ENCODE measurements around the gene SLC16A3.

The SLC16A3 gene

DNA sequence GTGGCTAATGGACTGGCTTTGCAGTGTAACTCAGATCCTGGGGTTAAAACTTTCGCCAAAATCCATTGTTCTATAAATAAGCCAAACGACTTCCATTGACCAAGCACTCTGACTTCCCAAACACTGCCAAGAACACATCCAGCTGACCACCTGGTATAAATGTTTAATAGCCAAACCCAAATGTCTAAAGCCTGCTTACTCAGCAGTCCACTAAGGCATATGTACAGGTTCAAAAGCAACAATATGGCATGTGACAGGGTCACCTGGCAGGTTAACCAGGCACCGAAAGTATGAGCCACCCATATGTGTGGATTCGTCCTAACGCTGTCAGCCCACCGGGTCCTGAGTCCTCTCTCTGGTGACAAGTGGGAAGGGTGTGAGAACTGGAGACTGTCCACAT is 42.6 kb downstream of the SLC16A3 start:
- peaks cover 11% of the 10 kb centered on the region for H3K79me1 ChIP-seq (ENCODE audit: low read length)

DNA sequence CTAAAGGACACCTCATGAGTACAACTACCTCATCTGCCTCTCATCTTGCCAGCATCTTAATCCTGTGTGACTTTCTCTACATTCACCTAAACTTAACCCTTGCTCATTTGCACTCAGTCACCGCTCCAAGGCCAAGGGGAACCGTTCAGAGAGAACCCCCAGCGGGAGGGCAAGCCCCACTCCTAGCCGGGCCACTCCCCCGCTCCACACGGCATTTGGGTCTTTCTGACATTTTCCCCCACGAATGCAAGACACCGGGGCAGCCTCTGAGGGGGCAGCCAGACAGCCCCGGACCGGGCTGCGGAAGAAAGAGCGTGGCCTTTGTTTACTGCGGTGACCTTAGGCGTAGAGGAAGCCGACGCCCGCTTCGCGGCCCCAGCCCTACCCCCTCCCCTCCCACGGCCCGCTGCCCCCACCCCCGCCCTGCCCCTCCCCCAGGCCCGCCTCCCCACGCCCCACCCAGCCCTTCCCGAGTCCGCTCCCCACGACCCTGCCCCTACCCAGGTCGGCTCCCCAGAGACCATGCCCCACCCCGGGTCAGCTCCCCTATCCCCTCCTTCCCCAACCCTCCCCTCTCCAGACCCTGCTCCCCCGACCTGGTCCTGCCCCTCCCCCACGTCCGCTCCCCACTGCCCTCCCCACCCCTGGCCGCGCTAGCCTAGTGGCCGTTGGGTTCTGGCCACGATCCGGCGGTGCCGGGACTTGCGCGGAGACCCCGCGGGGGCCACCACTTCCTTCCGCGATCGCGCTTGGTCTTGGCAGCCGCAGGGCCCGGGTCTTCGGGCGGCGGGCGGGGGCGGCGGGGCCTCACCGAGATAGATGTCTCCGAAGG is 43.9 kb downstream of the SLC16A3 start:
- peak overlapping the region; percentile 97 for H4K8ac ChIP-seq (ENCODE audit: low read depth, low read length)
- peaks cover 11% of the 10 kb centered on the region for H3K79me1 ChIP-seq (ENCODE audit: low read length)
- peaks cover 23 to 25% of the 10 kb centered on the region in 2 experiments for H3K4me1 ChIP-seq (ENCODE audit: control insufficient read depth in 1 of 2, insufficient read depth in 2 of 2, low read length in 2 of 2)
- peak overlapping the region; percentile 94 for H3K4me3 ChIP-seq (ENCODE audit: low read depth, low read length)
- H3K14ac ChIP-seq (ENCODE audit: low read length): peak overlapping the region; percentile 89
- peak overlapping the region; percentile 91 for H3K27ac ChIP-seq (ENCODE audit: low read depth, low read length)
- H4K91ac ChIP-seq (ENCODE audit: low read depth, low read length): peak overlapping the region; percentile 99
- H2AFZ ChIP-seq (ENCODE audit: insufficient read depth, low read length, poor library complexity): peak overlapping the region; percentile 56
- peak overlapping the region; percentile 67 for H3K4me2 ChIP-seq (ENCODE audit: low read length)
- H2BK120ac ChIP-seq (ENCODE audit: insufficient read depth, low read length, poor library complexity): peak overlapping the region; percentile 65
- WGBS (ENCODE audit: extremely low coverage, insufficient coverage, insufficient read length): no CpG with 5 or more reads among the region's 57 CpGs
- H3K27me3 ChIP-seq (ENCODE audit: insufficient read depth, low read length): no peaks in the 10 kb centered on the region
- no peak overlapping the region for H2BK12ac ChIP-seq (ENCODE audit: low read length)
- H3K23ac ChIP-seq (ENCODE audit: low read length): no peak overlapping the region
- peak overlapping the region; percentile 92 for H2AK5ac ChIP-seq (ENCODE audit: low read length)
- H3K36me3 ChIP-seq (ENCODE audit: control insufficient read depth in 1 of 2, insufficient read depth in 2 of 2, low read length in 2 of 2): peaks cover 28 to 39% of the 10 kb centered on the region in 2 experiments
- H3K9me3 ChIP-seq (ENCODE audit: insufficient read depth, low read depth, low read length): peaks cover 2% of the 10 kb centered on the region
- peaks cover 49% of the 10 kb centered on the region for H3K79me2 ChIP-seq (ENCODE audit: control insufficient read depth, insufficient read depth, low read length, poor library complexity)
- peak overlapping the region; percentile 96 for H3K9ac ChIP-seq (ENCODE audit: low read length)
- H4K12ac ChIP-seq (ENCODE audit: low read depth, low read length): peak overlapping the region; percentile 91
- DNase-seq: peak in 1 of 2 donors; percentile 38
- peak overlapping the region; percentile 100 for H2BK5ac ChIP-seq (ENCODE audit: low read depth, low read length, poor library complexity)
- peak overlapping the region; percentile 95 for H3K18ac ChIP-seq (ENCODE audit: low read length)
- peak overlapping the region; percentile 100 for H3K4ac ChIP-seq (ENCODE audit: low read depth, low read length)

More for the DNA sequence above, 42.6 kb downstream of the SLC16A3 start:
- Histone ChIP-seq H2BK5ac (ENCODE audit: low read depth, low read length, poor library complexity) (no peak overlapping the region), H2BK12ac (ENCODE audit: low read length) (no peak overlapping the region), H3K9me3 (ENCODE audit: insufficient read depth, low read depth, low read length) (peaks cover 2% of the 10 kb centered on the region), H3K23ac (ENCODE audit: low read length) (no peak overlapping the region), H3K4me1 (ENCODE audit: control insufficient read depth in 1 of 2, insufficient read depth in 2 of 2, low read length in 2 of 2) (peaks cover 28 to 30% of the 10 kb centered on the region in 2 experiments), H2AK5ac (ENCODE audit: low read length) (no peak overlapping the region), H4K8ac (ENCODE audit: low read depth, low read length) (no peak overlapping the region), H3K14ac (ENCODE audit: low read length) (no peak overlapping the region), H3K4me3 (ENCODE audit: low read depth, low read length) (no peak overlapping the region), H3K79me2 (ENCODE audit: control insufficient read depth, insufficient read depth, low read length, poor library complexity) (peaks cover 56% of the 10 kb centered on the region), H2BK120ac (ENCODE audit: insufficient read depth, low read length, poor library complexity) (no peak overlapping the region), H3K4ac (ENCODE audit: low read depth, low read length) (peak overlapping the region; percentile 100), H3K27me3 (ENCODE audit: insufficient read depth, low read length) (no peaks in the 10 kb centered on the region), H3K4me2 (ENCODE audit: low read length) (peak overlapping the region; percentile 67), H4K12ac (ENCODE audit: low read depth, low read length) (no peak overlapping the region), H2AFZ (ENCODE audit: insufficient read depth, low read length, poor library complexity) (no peak overlapping the region), H3K36me3 (ENCODE audit: control insufficient read depth in 1 of 2, insufficient read depth in 2 of 2, low read length in 2 of 2) (peaks cover 31 to 45% of the 10 kb centered on the region in 2 experiments), H3K9ac (ENCODE audit: low read length) (no peak overlapping the region), H4K91ac (ENCODE audit: low read depth, low read length) (no peak overlapping the region), H3K18ac (ENCODE audit: low read length) (no peak overlapping the region), H3K27ac (ENCODE audit: low read depth, low read length) (no peak overlapping the region)
- WGBS (ENCODE audit: extremely low coverage, insufficient coverage, insufficient read length): no CpG with 5 or more reads among the region's 6 CpGs
- DNase-seq: no peak

DNA sequence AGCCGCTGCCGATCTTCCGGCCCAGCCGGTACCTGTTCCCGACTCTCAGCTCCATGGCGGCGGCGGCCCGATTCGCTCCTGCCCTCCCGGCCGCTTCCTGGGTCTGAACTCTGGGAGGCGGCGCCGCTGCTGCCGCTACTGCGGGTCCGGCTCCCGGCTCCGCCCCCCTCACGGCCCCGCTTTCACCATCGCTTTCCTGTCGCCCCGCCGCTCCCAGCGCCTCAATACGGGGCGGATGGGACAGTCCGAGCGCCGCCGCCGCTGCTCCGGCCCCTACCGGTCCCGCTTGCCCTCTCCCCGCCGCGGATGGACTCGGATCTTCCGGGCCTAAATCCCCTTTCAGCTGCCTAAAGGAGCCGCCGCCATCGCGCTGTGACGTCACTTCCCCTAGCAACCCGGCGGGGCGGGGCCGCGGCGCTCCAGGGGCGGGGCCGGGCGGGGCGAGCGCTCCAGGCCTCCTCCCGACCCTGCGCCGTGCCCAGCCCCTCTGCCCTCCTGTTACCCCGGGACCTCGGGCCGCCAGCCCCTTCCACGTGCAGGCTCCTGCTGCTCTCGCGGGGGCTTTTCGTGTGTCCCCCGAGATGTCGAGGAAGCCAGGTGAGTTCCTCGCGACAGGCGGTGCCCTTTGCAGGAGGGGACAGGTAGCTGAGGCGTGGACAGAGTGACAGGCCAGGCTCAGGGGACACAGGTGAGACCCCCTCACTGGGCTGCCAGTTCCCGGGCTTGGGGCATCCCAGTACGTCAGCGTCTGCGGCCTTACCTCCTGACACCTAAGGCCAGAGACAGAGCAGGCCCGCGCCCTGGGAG is 44.7 kb downstream of the SLC16A3 start, which contains the start of gene CSNK1D:
TSS of gene CSNK1D (minus strand) at position 374 of the 807 bp plus-strand sequence. CDS start at position 55, 319 bp downstream.
- no peak within 1 kb of the TSS for H3K23ac ChIP-seq (ENCODE audit: low read length)
- peak within 1 kb of the TSS; percentile 15 for H2BK12ac ChIP-seq (ENCODE audit: low read length)
- peak within 1 kb of the TSS; percentile 89 for H3K14ac ChIP-seq (ENCODE audit: low read length)
- H3K27ac ChIP-seq (ENCODE audit: low read depth, low read length): peak within 1 kb of the TSS; percentile 91
- H3K4me2 ChIP-seq (ENCODE audit: low read length): peak within 1 kb of the TSS; percentile 67
- H3K79me2 ChIP-seq (ENCODE audit: control insufficient read depth, insufficient read depth, low read length, poor library complexity): peaks cover 42% of the 10 kb centered on the region
- peak; percentile 77 to 91 for DNase-seq
- H4K91ac ChIP-seq (ENCODE audit: low read depth, low read length): peak within 1 kb of the TSS; percentile 99
- peak within 1 kb of the TSS; percentile 91 for H4K12ac ChIP-seq (ENCODE audit: low read depth, low read length)
- H3K79me1 ChIP-seq (ENCODE audit: low read length): peaks cover 11% of the 10 kb centered on the region
- H3K4me1 ChIP-seq (ENCODE audit: control insufficient read depth in 1 of 2, insufficient read depth in 2 of 2, low read length in 2 of 2): peaks cover 19% of the 10 kb centered on the region in 2 experiments
- peak within 1 kb of the TSS; percentile 97 for H4K8ac ChIP-seq (ENCODE audit: low read depth, low read length)
- no CpG with 5 or more reads among the region's 80 CpGs for WGBS (ENCODE audit: extremely low coverage, insufficient coverage, insufficient read length)
- peak within 1 kb of the TSS; percentile 65 for H2BK120ac ChIP-seq (ENCODE audit: insufficient read depth, low read length, poor library complexity)
- H3K27me3 ChIP-seq (ENCODE audit: insufficient read depth, low read length): no peaks in the 10 kb centered on the region
- H2BK5ac ChIP-seq (ENCODE audit: low read depth, low read length, poor library complexity): peak within 1 kb of the TSS; percentile 100
- peak within 1 kb of the TSS; percentile 96 for H2AFZ ChIP-seq (ENCODE audit: insufficient read depth, low read length, poor library complexity)
- peaks cover 28 to 32% of the 10 kb centered on the region in 2 experiments for H3K36me3 ChIP-seq (ENCODE audit: control insufficient read depth in 1 of 2, insufficient read depth in 2 of 2, low read length in 2 of 2)
- H3K9me3 ChIP-seq (ENCODE audit: insufficient read depth, low read depth, low read length): peaks cover 2% of the 10 kb centered on the region
- H3K4ac ChIP-seq (ENCODE audit: low read depth, low read length): peak within 1 kb of the TSS; percentile 100
- peak within 1 kb of the TSS; percentile 92 for H2AK5ac ChIP-seq (ENCODE audit: low read length)
- H3K4me3 ChIP-seq (ENCODE audit: low read depth, low read length): peak within 1 kb of the TSS; percentile 94
- peak within 1 kb of the TSS; percentile 95 for H3K18ac ChIP-seq (ENCODE audit: low read length)
- H3K9ac ChIP-seq (ENCODE audit: low read length): peak within 1 kb of the TSS; percentile 96

Measured in trophoblast cell (in vitro differentiated cells and primary cell).